NCI-H2196 (cell line): ENCODE data around the gene MTHFD1L.
"Not testable (repeated sequence)": the region's sequence is repeated elsewhere in the genome, so short reads cannot be mapped to it uniquely, and the experiment has no call there.

ENCODE experiments used
- DNase-seq: peaks from one replicate; lab custom pipeline; 2025; ENCODE audit not compliant: unreplicated experiment; lab: John Stamatoyannopoulos, UW

Gene MTHFD1L

DNA sequence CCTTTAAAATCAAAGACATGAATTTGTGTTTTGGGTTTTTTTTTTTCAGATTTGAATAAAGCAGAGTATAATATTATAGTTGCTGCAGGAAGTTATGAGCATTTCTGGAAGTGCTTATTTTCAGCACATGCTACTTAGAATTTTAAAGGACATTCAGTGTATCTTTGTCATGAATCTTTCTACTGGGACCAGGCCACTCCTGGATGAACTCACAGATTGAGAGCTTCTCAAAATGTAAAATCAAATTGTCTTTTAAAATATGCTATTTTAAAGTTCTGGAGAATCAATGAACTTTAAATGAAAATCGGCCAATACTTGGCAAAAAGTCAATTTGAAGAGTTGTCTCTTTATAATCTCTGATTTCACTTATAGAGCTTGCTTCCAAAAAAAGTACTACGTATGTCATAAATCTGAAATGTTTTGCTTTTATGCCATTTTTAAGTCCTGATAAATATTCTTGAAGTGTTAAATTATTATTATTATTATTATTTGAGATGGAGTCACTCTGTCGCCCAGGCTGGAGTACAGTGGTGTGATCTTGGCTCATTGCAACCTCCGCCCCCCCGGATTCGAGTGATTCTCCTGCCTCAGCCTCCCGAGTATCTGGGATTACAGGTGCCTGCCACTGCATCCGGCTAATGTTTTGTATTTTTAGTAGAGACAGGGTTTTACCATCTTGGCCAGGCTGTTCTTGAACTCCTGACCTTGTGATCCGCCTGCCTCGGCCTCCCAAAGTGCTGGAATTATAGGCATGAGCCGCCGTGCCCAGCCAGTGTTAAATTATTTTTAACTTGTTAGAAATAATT lies 198.5 kb downstream of the MTHFD1L start:
- no peak for DNase-seq

DNA sequence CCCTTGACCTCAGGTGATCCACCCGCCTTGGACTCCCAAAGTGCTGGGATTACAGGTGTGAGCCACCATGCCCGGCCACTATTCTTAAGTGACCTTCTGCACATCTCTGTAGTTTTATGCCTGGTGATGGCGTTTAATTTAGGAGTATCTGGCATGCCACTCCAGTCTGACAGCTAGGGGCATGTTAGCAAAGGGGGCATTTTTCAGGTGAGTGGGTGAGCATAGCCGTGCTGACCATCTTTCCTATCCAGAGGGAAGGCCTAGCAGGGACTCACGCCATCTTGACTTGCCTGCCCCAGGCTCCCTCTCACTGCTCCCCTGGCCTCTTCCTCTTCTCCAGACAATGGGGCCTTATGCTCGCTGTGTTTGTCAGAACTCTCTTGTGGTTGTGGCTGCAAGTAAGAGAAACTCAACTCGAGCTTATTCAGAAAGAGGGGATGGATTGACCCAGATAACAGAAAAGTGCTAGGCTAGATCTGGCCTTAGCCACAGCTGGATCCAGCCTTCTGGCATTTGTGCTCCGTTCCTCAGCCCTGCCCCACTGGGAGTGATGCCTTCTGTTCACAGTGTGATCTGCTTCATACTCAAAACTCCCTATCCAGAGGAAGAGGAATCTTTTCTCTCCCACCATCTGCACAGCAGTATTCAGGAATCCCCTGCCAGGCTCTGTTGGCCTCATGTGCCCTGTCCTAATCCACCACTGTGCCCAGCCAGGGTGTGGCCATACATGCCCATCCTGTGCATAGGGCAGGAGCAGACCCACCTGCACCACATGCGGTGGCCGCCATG lies 199.7 kb downstream of the MTHFD1L start:
- DNase-seq: no peak

DNA sequence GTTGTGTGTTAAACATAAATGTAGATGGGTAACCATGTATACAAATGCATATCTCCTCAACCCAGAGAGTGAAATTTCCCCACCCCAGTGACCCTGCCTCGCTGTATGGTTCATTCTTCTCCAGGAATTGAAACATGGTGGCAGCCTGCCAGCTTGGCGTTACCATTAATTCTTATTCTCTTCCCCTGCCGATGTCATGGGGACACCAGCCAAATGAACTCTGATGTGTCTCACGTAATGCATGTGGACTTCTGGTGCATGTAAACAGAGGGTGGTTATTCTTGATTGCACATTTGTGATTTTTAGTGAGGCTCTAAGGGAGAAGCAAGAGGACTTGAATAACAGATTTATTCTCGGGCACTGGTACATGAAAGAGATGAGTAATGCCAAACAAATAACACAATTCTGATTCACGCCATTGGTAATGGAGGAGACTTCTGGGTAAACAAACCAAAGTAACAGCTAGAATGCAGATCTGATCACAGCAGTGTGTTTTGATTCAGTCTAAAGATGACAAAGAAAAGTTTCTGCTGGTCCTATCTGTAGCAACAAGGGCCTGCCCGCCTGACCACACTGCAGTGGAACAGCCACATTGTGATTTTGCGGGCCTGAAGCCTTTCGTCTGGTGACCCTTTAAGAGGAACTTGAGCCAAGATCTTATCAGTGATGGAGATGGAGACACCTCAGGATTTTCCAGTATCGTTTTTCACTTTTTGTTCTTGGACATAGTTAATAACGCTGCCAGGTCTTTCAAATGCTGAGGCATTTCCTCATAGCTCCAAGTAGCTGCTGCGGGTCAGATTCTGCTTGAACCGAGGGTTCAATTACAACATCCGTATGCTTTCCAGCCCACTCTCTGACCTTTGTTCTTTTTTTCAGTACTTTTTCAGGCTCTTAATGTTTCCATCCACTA lies 202.4 kb downstream of the MTHFD1L start:
- DNase-seq: peak; percentile 76

DNA sequence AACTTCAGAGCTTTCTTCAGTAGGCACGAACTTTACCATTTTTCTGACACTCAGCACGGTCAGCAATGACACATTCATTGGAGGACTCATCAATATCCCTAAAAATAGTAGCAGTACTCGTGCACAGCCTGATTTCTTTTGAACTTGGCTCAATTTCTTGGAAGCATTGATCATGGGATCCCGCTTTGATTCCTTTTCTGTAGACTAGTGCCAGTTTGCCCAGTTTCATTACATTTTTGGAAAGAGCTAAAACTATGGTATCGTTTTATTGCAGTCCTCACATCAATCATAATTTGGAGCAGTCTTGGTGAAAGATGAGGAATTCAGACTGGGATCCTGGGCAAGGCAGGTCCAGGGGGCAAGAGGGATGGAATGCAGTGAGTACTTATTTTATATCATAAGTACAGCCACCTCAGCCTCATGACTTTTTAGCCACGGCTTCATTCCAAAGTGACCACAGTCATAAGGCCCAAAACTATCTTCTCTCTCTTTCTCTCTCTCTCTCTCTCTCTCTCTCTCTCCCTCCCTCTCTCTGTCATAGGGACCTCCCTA lies 203.3 kb downstream of the MTHFD1L start:
- no peak for DNase-seq

DNA sequence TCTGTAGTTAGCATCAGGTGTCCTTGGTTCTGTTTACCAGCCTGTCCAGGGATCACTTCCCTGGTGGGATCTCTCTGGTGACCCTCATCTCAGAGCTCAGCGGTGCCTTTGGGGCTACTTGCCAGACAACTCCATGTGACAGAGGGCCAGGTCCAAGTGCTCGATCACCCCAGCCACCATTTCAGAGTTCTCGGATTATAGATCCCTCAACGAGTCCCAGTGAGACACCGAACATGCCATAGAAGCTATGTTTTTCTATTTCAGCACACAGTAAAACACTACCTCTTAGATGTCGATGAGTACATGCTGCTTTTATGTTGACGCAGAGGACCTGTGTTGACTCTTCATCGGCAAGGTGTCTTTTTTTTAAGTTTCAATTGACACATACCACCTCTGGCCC lies 204.1 kb downstream of the MTHFD1L start:
- no peak for DNase-seq

DNA sequence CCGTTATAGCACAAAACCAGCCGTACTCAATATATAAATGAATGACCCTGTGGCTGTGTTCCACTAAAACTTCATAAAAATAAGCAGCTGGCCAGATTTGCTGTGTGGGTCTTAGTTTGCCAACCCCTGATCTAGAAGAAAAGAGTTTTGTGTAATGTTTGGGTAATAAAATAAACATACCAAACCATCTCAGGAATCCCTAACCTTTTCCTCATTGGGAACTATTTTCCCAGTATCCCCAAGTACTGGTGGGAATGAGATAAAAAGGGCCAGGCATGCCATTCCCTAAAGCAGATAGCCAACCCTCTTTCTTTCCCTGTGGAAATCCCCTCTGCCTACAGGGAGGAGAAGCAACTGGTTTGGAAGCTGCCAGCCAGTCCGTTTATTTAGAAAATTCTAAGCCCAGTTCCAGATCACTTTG lies 205.1 kb downstream of the MTHFD1L start:
- no peak for DNase-seq

DNA sequence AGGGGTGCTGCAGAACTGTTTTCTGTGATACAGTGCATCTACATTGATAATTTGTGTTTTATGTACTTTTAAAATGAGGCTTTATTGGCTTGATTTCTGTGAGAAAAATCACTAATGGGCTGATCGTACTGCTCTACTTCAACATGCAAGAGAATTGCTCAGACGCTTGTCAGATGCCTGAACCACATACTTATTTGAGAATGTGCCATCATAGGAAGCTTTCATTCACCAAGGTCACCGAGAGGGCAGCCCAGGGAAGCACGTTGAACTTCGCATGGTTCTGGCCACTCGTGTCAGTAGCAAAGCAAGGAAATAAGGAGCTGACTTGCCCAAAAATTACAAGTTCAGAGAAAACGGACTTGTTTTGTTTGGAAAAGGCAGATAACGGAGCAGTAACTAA lies 205.8 kb downstream of the MTHFD1L start:
- no peak for DNase-seq

DNA sequence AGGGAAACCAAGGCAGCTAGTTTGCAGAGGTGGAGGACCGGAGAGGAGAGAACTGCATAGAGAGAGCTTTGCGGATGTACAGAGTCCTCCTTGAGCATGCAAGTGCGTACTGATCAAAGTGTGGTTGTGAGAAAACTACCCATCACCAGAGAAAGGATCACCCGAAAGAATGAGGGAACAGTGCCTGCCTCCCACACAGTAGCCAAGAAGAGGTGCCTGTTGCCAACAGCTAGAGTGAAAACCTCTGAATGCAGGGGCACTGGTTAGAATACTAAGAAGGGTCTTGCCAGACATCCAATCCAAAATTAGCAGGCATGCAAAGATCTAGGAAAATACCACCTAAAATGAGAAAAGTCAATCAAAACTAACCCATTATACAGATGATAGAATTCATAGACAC lies 207.6 kb downstream of the MTHFD1L start:
- no peak for DNase-seq

DNA sequence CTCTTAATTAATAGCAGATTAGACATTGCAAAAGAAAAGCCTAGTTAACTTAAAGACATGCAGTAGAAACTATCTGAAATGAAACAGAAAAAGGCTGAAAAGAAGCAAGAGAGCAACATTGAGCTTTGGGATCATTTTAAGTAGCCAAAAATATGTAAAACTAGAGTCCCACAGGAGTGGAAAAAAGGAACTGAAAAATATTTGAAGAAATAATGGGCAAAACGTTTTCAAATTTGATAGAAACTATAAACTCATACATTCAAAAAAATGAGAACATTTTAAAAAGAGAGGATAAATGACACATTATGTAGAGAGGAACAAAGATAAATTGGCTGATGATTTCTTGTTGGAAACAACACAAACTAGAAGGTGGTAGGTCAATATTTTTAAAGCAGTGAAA lies 208.2 kb downstream of the MTHFD1L start:
- no peak for DNase-seq

DNA sequence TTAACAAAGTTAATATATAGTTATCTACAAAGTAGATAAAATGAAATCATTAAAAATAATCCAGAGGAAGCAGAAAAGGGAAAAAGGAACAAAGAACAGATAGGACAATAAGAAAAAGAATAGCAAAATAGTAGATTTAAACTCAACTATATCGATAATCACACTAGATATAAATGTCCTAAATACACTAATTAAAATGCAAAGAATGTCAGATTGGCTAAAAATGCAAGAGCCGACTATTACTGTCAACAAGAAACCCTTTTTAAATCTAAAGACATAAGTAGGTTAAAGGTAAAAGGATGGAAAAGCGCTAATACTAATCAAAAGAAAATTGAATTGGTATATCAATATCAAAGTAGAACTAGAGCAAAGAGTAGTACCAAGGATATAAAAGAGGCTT lies 209.5 kb downstream of the MTHFD1L start:
- DNase-seq: no peak

DNA sequence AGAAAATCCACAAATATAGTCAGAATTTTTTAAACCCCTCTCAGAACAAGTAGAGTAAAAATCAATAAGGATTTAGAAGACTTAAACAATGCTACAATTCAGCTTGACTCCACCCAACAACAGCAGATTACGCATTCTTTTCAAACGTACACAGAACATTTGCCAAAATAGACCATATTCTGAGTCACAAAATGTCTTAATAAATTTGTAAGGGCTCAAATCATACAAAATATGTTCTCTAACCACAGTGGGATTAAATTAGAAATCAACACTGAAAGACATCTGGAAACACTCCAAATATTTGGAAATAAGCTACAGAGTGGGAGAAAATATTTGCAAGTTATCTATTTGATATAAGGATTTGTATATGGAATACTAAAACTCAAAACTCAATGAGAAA lies 210.0 kb downstream of the MTHFD1L start:
- DNase-seq: no peak

DNA sequence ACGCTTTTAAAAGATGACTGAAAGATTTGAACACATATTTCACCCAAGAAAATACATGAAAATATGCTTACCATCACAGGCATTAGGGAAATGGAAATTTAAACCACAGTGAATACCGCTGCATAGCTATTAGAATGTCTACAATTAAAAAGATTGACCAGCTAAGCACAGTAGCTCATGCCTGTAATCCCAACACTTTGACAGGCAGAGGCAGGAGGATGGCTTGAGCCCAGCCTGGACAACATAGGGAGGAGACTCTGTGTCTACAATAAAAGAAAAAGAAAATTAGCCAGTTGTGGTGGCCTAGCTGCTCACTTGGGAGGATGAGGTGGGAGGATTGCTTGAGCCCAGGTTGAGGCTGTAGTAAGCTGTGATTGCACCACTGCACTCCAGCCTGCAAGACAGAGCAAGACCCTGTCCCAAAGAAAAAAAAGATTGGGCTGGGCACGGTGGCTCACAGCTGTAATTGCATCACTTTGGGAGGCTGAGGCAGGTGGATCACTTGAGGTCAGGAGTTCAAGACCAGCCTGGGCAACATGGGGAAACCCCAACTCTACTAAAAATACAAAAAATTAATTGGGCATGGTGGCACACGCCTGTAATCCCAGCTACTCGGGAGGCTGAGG lies 210.5 kb downstream of the MTHFD1L start:
- DNase-seq: no peak

DNA sequence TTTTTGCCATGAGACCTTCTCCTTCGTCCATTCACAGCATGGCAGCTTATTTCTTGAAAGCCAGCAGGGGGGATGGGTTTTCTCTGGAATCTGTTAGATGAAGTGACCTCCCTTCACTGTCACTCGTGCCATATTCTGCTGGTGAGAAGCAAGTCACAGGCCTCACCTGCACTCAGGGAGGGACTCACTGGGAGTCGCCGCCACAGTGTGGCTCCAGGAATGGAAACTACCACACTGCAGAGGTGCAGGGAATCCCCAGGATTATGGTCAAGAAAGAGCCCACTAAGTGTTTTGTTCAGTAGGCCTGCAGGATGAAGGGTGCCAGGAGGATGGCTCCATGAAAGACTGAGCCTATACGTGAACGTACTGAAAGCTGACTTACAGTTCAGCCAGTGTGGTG lies 213.2 kb downstream of the MTHFD1L start:
- no peak for DNase-seq

DNA sequence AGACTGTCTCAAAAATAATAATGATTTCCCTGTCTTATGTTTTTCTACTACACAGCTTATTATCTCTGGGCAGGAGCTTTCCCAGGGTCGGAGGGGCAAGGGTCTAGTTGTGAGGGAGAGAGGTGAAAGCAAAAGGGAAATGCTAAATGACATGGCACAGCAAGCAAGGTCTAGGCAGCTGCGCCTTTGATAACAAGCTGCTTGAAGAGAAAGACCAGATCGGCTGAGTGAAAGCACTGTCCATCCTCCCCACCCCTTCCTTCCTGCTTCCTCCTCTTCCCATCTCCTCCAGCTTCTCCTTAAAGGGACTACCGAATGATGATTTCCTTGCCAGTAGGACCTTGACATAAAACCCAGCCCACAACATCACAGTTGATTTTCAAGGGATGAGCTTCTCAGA lies 216.2 kb downstream of the MTHFD1L start:
- no peak for DNase-seq

DNA sequence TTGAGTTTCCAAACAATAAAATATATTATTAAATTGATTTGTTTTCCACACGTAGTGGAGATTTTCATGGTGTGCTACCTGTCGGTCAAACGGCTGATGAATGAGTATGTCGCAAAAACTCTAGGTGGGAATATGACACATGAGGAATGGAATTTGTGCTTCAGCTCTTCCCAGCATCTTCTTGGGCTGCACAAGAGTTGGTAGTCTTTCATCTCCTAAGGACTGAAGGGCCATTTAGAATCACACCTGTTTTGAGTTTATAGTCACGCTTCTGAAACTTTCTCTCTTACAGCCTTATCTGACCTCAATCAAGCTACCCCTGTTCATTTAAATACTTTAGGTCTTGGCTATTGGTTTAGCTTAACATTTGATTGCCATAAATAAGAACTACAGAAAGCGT lies 216.6 kb downstream of the MTHFD1L start:
- DNase-seq: no peak

DNA sequence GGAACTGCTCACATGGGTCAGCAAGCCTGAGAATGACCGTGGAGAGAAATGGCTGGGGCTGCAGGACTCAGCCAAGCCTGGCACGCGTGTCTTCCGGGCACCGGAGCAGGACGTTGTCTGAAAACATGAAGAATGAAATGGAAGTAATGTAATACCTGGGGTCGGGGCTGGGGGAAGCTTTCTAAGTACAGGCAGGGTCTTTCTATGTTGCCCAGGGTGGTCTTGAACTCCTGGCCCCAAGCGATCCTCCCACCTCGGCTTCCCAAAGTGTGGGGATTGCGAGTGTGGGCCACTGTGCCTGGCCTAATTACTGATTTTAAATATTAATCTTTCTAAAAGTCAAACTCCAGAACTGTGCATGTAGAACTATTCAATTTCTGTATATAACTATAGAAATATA lies 218.8 kb downstream of the MTHFD1L start:
- DNase-seq: no peak

DNA sequence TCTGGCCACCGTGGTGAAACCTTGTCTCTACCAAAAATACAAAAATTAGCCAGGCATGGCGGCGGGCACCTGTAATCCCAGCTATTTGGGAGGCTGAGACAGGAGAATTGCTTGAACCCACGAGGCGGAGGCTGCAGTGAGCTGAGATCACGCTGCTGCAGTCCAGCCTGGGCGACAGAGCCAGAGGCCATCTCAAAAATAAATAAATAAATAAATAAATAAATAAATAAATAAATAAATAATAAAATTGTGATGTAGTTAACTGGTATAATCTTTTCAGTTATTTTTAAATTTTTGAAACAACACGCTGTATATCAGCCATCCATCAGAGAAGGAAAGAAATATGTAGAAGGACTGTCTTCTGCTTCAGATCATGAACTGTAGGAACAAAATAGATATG lies 221.6 kb downstream of the MTHFD1L start:
- not testable (repeated sequence) for DNase-seq

DNA sequence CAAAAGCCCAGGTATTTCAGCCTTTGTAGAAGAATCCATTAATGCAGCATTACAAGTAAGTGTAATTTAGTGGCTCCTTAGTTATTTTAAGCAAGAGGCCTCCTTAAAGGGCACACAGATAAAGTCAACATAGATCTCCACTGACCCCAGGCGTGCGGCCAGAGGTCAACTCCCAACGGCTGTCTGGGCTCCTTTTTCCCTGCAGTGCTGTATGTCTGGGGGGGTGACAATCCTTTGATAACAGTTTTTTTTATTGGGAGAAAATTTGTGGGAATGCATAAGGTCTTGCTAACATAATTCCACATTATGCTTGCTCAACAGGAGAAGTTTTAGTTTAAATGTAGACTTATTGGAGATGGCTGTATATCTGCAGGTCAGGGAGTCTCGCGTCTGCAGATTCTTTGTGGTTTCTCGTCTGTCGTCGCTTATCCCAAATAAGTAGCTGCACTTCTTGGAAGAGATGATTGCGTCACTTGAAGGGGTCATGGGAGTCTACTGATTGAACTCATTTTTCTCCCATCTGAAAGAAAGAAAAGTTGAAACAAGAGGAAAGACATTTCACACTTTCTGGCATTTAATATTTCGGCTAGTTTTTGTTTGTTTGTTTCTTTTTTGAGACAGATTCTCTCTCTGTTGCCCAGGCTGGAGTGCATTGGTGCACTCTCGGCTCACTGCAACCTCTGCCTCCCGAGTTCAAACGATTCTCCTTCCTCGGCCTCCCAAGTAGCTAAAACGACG lies 222.5 kb downstream of the MTHFD1L start:
- no peak for DNase-seq

DNA sequence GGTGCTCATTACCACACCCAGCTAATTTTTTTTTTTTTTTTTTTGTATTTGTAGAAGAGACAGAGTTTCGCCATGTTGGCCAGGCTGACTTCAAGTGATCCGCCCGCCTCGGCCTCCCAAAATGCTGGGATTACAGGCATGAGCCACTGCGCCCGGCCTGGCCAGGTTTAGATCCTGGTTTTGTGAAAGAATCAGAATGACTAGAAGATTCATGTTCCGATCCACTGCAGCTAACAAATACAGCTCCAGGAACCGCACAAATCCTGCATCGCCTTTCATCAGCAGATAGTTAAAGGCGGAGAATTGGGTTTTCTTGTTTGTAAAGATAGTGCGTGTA lies 223.1 kb downstream of the MTHFD1L start:
- DNase-seq: no peak

DNA sequence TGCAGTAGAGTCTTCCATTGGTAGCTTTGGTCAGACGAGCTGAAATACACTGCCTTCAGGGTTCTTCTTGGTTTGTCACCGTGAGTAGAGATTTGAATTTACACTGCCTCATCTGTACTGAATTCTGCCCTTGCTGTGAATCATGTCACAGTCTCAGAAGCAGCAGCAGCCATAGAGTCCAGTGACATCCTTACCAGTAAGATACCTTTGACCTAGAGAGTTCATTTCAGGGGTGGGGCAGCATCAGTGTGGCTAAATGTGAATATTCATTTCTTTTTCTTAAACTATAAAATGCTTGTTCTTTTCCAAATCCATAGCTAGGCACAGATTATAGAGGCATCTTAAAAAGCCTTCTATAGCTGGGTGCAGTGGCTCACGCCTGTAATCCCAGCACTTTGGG lies 223.5 kb downstream of the MTHFD1L start:
- no peak for DNase-seq
